ENCODE results near the gene NPFFR2. TPM values are rescaled to one million over a fixed set of nuclear protein-coding genes. Genes with fewer than 3 reads are reported as not detected.
"Not testable (repeated sequence)": the region's sequence is repeated elsewhere in the genome, so short reads cannot be mapped to it uniquely, and the experiment has no call there.

Gene NPFFR2
- 1.6 and 3.4 TPM in 2 replicates for total RNA-seq

- no peak for DNase-seq (ENCODE audit: extremely low read depth, low read depth, low spot score)
Observed at GRCh38 chr4:72031868-72032608, at the start of gene NPFFR2. Gene NPFFR2 (plus strand): TSS chr4:72032000. CDS start chr4:72128592, 96,592 bp downstream.

- no peak for DNase-seq (ENCODE audit: extremely low read depth, low read depth, low spot score)
Observed at GRCh38 chr4:71992571-71993312, 39.1 kb upstream of the NPFFR2 start.

- DNase-seq (ENCODE audit: extremely low read depth, low read depth, low spot score) = no peak
Observed at GRCh38 chr4:71994559-71994958, 37.2 kb upstream of the NPFFR2 start.

- DNase-seq (ENCODE audit: extremely low read depth, low read depth, low spot score) = no peak
Observed at GRCh38 chr4:71995297-71995696, 36.5 kb upstream of the NPFFR2 start.

- DNase-seq (ENCODE audit: extremely low read depth, low read depth, low spot score) = peak; percentile 39
Observed at GRCh38 chr4:72006586-72006985, 25.2 kb upstream of the NPFFR2 start.

GRCh38 chr4:72011906-72012305, 19.9 kb upstream of the NPFFR2 start:
- no peak for DNase-seq (ENCODE audit: extremely low read depth, low read depth, low spot score)

- DNase-seq (ENCODE audit: extremely low read depth, low read depth, low spot score) = no peak
Observed at GRCh38 chr4:72016011-72016410, 15.8 kb upstream of the NPFFR2 start.

- no peak for DNase-seq (ENCODE audit: extremely low read depth, low read depth, low spot score)
Observed at GRCh38 chr4:72019688-72020087, 12.1 kb upstream of the NPFFR2 start.

- DNase-seq (ENCODE audit: extremely low read depth, low read depth, low spot score) = no peak
Observed at GRCh38 chr4:72022553-72022952, 9.2 kb upstream of the NPFFR2 start.

GRCh38 chr4:72055566-72055965, 23.8 kb downstream of the NPFFR2 start:
- no peak for DNase-seq (ENCODE audit: extremely low read depth, low read depth, low spot score)

GRCh38 chr4:72063726-72064125, 31.9 kb downstream of the NPFFR2 start:
- DNase-seq (ENCODE audit: extremely low read depth, low read depth, low spot score) = no peak

- DNase-seq (ENCODE audit: extremely low read depth, low read depth, low spot score) = no peak
Observed at GRCh38 chr4:72067051-72067450, 35.3 kb downstream of the NPFFR2 start.

- DNase-seq (ENCODE audit: extremely low read depth, low read depth, low spot score) = no peak
Observed at GRCh38 chr4:72073816-72074215, 42.0 kb downstream of the NPFFR2 start.

- no peak for DNase-seq (ENCODE audit: extremely low read depth, low read depth, low spot score)
Observed at GRCh38 chr4:72076562-72076961, 44.8 kb downstream of the NPFFR2 start.

GRCh38 chr4:72077346-72077745, 45.5 kb downstream of the NPFFR2 start:
- no peak for DNase-seq (ENCODE audit: extremely low read depth, low read depth, low spot score)

GRCh38 chr4:72084587-72085011, 52.8 kb downstream of the NPFFR2 start:
- DNase-seq (ENCODE audit: extremely low read depth, low read depth, low spot score) = no peak

- DNase-seq (ENCODE audit: extremely low read depth, low read depth, low spot score) = not testable (repeated sequence)
Observed at GRCh38 chr4:72090606-72091005, 58.8 kb downstream of the NPFFR2 start.

GRCh38 chr4:72094059-72094797, 62.4 kb downstream of the NPFFR2 start:
- DNase-seq (ENCODE audit: extremely low read depth, low read depth, low spot score) = no peak

- DNase-seq (ENCODE audit: extremely low read depth, low read depth, low spot score) = no peak
Observed at GRCh38 chr4:72107456-72107855, 75.7 kb downstream of the NPFFR2 start.

GRCh38 chr4:72109364-72109763, 77.6 kb downstream of the NPFFR2 start:
- DNase-seq (ENCODE audit: extremely low read depth, low read depth, low spot score) = no peak

GRCh38 chr4:72109959-72110497, 78.2 kb downstream of the NPFFR2 start:
- no peak for DNase-seq (ENCODE audit: extremely low read depth, low read depth, low spot score)

All from glomerular endothelial cell (primary cell).